ENCODE results near the gene DNMT1. TPM values are rescaled to one million over a fixed set of nuclear protein-coding genes. Genes with fewer than 3 reads are reported as not detected.

Gene DNMT1
- total and polyA plus RNA-seq, 8 donors = 16.6 to 92.0 (median 44.8) TPM

GRCh38 chr19:10227026-10227971 is 32.5 kb upstream of the DNMT1 start:
- no peak for TF ChIP-seq POLR2A (IDR thresholded peaks at IDR 0.05)
- no peak for TF ChIP-seq EP300 (IDR thresholded peaks at IDR 0.05)
- intact Hi-C loops (cut with DNase I; ENCODE audit: low total_unique reads) = no loop called here
- 59 to 67% (median 60%) methylated on average over 11 to 28 of the region's 28 CpGs for WGBS, 5 donors
- H3K36me3 ChIP-seq = peaks cover 13 to 17% (median 14%) of the 10 kb centered on the region in 4 donors
- no peaks in the 10 kb centered on the region for H3K9me3 ChIP-seq
- H3K27me3 ChIP-seq = peaks cover 0 to 7% (median 0%) of the 10 kb centered on the region in 3 donors
- H3K27ac ChIP-seq = peak overlapping the region; percentile 62 to 88 (median 75)
- peaks cover 10 to 47% (median 43%) of the 10 kb centered on the region in 4 donors for H3K4me1 ChIP-seq
- DNase-seq = peak in 1 of 2 donors; percentile 78
- H3K4me3 ChIP-seq = peak overlapping the region in 3 of 4 donors; percentile 0 to 7 (median 3)

GRCh38 chr19:10226376-10227025 is 31.7 kb upstream of the DNMT1 start:
- Histone ChIP-seq H3K27me3 (peaks cover 0 to 7% (median 0%) of the 10 kb centered on the region in 3 donors), H3K9me3 (no peaks in the 10 kb centered on the region), H3K27ac (peak overlapping the region; percentile 62 to 88 (median 75)), H3K4me3 (peak overlapping the region in 2 of 4 donors; percentile 0 to 7), H3K36me3 (peaks cover 13 to 17% (median 14%) of the 10 kb centered on the region in 4 donors), H3K4me1 (peaks cover 10 to 45% (median 40%) of the 10 kb centered on the region in 4 donors)
- WGBS, 5 donors = 44 to 58% (median 55%) methylated on average over 11 to 13 of the region's 13 CpGs
- TF ChIP-seq CTCF (IDR thresholded peaks at IDR 0.05) (no peak), POLR2AphosphoS5 (IDR thresholded peaks at IDR 0.05) (peak; percentile 66 to 84 (median 82))
- intact Hi-C loops (cut with DNase I; ENCODE audit: low total_unique reads) = no loop called here
- DNase-seq = peak; percentile 44 to 94

GRCh38 chr19:10226021-10226375 is 31.2 kb upstream of the DNMT1 start:
- H3K36me3 ChIP-seq = peaks cover 13 to 17% (median 14%) of the 10 kb centered on the region in 4 donors
- no peaks in the 10 kb centered on the region for H3K9me3 ChIP-seq
- H3K4me3 ChIP-seq = no peak overlapping the region
- DNase-seq = no peak
- H3K27ac ChIP-seq = peak overlapping the region; percentile 44 to 88 (median 75)
- TF ChIP-seq POLR2A (IDR thresholded peaks at IDR 0.05) = no peak
- no peak for TF ChIP-seq CTCF (IDR thresholded peaks at IDR 0.05)
- TF ChIP-seq POLR2AphosphoS5 (IDR thresholded peaks at IDR 0.05) = no peak
- no peak for TF ChIP-seq EP300 (IDR thresholded peaks at IDR 0.05)
- peaks cover 0 to 7% (median 0%) of the 10 kb centered on the region in 3 donors for H3K27me3 ChIP-seq
- 65 to 75% (median 74%) methylated on average over 4 to 6 of the region's 6 CpGs for WGBS, 5 donors
- peaks cover 10 to 40% (median 37%) of the 10 kb centered on the region in 4 donors for H3K4me1 ChIP-seq
- intact Hi-C loops (cut with DNase I; ENCODE audit: low total_unique reads) = no loop called here

- intact Hi-C loops (cut with DNase I; ENCODE audit: low total_unique reads) = no loop called here
- H3K27ac ChIP-seq = peak overlapping the region in 2 of 5 donors; percentile 81 to 88
- DNase-seq = no peak
- 89 to 97% (median 95%) methylated on average over 12 to 23 of the region's 23 CpGs for WGBS, 5 donors
- TF ChIP-seq CTCF (IDR thresholded peaks at IDR 0.05) (no peak), POLR2AphosphoS5 (IDR thresholded peaks at IDR 0.05) (no peak), POLR2A (IDR thresholded peaks at IDR 0.05) (no peak), EP300 (IDR thresholded peaks at IDR 0.05) (no peak)
- no peak overlapping the region for H3K4me3 ChIP-seq
- H3K27me3 ChIP-seq = no peaks in the 10 kb centered on the region
- peaks cover 4 to 27% (median 22%) of the 10 kb centered on the region in 4 donors for H3K4me1 ChIP-seq
- no peaks in the 10 kb centered on the region for H3K9me3 ChIP-seq
- peaks cover 13 to 17% (median 14%) of the 10 kb centered on the region in 4 donors for H3K36me3 ChIP-seq
Observed at GRCh38 chr19:10224337-10224736, 29.6 kb upstream of the DNMT1 start.
